Liver (tissue), 9 donors: ENCODE measurements around the gene TMEM120A. TPM values are rescaled to one million over a fixed set of nuclear protein-coding genes. Genes with fewer than 3 reads are reported as not detected.

ENCODE experiments used
- DNase-seq: peaks from one replicate; pipeline ENCODE4 v3.0.0-alpha.2; 2017; ENCODE audit warnings: low spot score
- H3K27ac ChIP-seq, 2 donors: one replicate each; pipeline ENCODE4 v1.7.0; 2013; ENCODE audit warnings: inconsistent platforms in 2 of 2, low read length in 2 of 2, control low read depth in 1 of 2, low read depth in 1 of 2, mild to moderate bottlenecking in 1 of 2
- H3K27me3 ChIP-seq, 4 donors: one replicate each; pipeline versions ENCODE4 v1.6.1 to v1.7.0; 2013; ENCODE audit warnings: low read length in 3 of 4, inconsistent platforms in 1 of 4, mild to moderate bottlenecking in 1 of 4, moderate library complexity in 1 of 4; ENCODE audit not compliant: control insufficient read depth in 4 of 4, insufficient read depth in 4 of 4
- H3K36me3 ChIP-seq, 4 donors: one replicate each; pipeline versions ENCODE4 v1.6.1 to v1.7.0; 2013; ENCODE audit warnings: low read length in 3 of 4, mild to moderate bottlenecking in 3 of 4, low read depth in 1 of 4, moderate library complexity in 1 of 4; ENCODE audit not compliant: control insufficient read depth in 4 of 4, insufficient read depth in 3 of 4
- H3K4me1 ChIP-seq, 4 donors: one replicate each; pipeline versions ENCODE4 v1.6.1 to v1.7.0; 2013; ENCODE audit warnings: low read length in 3 of 4, mild to moderate bottlenecking in 3 of 4, moderate library complexity in 1 of 4; ENCODE audit not compliant: control insufficient read depth in 4 of 4, insufficient read depth in 4 of 4
- H3K4me3 ChIP-seq, 3 donors: one replicate each; pipeline versions ENCODE4 v1.6.1 to v1.7.0; 2013; ENCODE audit warnings: low read length in 3 of 3, control low read depth in 1 of 3, low read depth in 1 of 3, mild to moderate bottlenecking in 1 of 3
- H3K9ac ChIP-seq, 2 donors: one replicate each; pipeline ENCODE4 v1.7.0; 2013; ENCODE audit warnings: low read length in 2 of 2, mild to moderate bottlenecking in 2 of 2, moderate library complexity in 2 of 2, control low read depth in 1 of 2, low read depth in 1 of 2
- H3K9me3 ChIP-seq, 4 donors: one replicate each; pipeline versions ENCODE4 v1.6.1 to v1.7.0; 2013; ENCODE audit warnings: low read length in 3 of 4; ENCODE audit not compliant: control insufficient read depth in 4 of 4
- EGR1 ChIP-seq, 2 donors: IDR thresholded peaks; 2 replicates each; pipeline ENCODE4 v1.6.1; 2016 to 2018; ENCODE audit warnings: antibody characterized with exemption in 2 of 2, low read depth in 2 of 2
- FOXA1 ChIP-seq: IDR thresholded peaks from 2 replicates; pipeline ENCODE4 v1.6.1; 2016; ENCODE audit warnings: antibody characterized with exemption
- FOXA2 ChIP-seq: IDR thresholded peaks from 2 replicates; pipeline ENCODE4 v1.6.1; 2016; ENCODE audit warnings: antibody characterized with exemption
- GABPA ChIP-seq, 2 donors: IDR thresholded peaks in 1 of 2; conservative IDR thresholded peaks in 1 of 2; 2 replicates each; pipeline ENCODE4 v1.6.1; 2016; ENCODE audit warnings: antibody characterized with exemption in 2 of 2, mild to moderate bottlenecking in 1 of 2, moderate library complexity in 1 of 2
- HNF4A ChIP-seq, 2 donors: conservative IDR thresholded peaks; 2 replicates each; pipeline ENCODE4 v1.6.1; 2016; ENCODE audit warnings: antibody characterized with exemption in 2 of 2, mild to moderate bottlenecking in 2 of 2
- HNF4G ChIP-seq: IDR thresholded peaks from 2 replicates; pipeline ENCODE4 v1.6.1; 2016; ENCODE audit warnings: antibody characterized with exemption
- JUND ChIP-seq, 2 donors: IDR thresholded peaks; 2 replicates each; pipeline ENCODE4 v1.6.1; 2016; ENCODE audit warnings: antibody characterized with exemption in 2 of 2
- NR2F2 ChIP-seq: IDR thresholded peaks from 2 replicates; pipeline ENCODE4 v1.6.1; 2016; ENCODE audit warnings: antibody characterized with exemption
- RAD21 ChIP-seq, 2 donors: IDR thresholded peaks; 2 replicates each; pipeline ENCODE4 v1.6.1; 2016; ENCODE audit warnings: antibody characterized with exemption in 2 of 2, mild to moderate bottlenecking in 2 of 2
- RXRA ChIP-seq, 2 donors: IDR thresholded peaks; 2 replicates each; pipeline ENCODE4 v1.6.1; 2017 to 2018; ENCODE audit warnings: antibody characterized with exemption in 2 of 2, mild to moderate bottlenecking in 1 of 2
- SP1 ChIP-seq: IDR thresholded peaks from 2 replicates; pipeline ENCODE4 v1.6.1; 2018; ENCODE audit warnings: antibody characterized with exemption, mild to moderate bottlenecking
- TAF1 ChIP-seq: conservative IDR thresholded peaks from 2 replicates; pipeline ENCODE4 v1.6.1; 2016; ENCODE audit warnings: antibody characterized with exemption, mild to moderate bottlenecking
- YY1 ChIP-seq: IDR thresholded peaks from 2 replicates; pipeline ENCODE4 v1.6.1; 2016; ENCODE audit warnings: antibody characterized with exemption, mild to moderate bottlenecking
- WGBS: extraction: QIAGEN DNeasy Blood & Tissue Kit; methylation state at CpG from one replicate; pipeline ENCODE4 v1.1.7; 2013; 5-methylcytosine and 5-hydroxymethylcytosine counted together
- polyA plus RNA-seq, 2 donors: library from polyadenylated mRNA; stranded (reverse) in 1 of 2; unstranded in 1 of 2; fragments of 200-250 nt in 1 of 2; fragments of >200 nt in 1 of 2; fragmentation: Nextera tagmentation in 1 of 2; extraction: Ambion mirVana in 1 of 2; gene quantifications; one replicate each; pipeline versions ENCODE4 v1.2.1 to v1.2.3, GENCODE V29; 2013 to 2015
- total RNA-seq, 2 donors: library from RNA; depleted of rRNA; stranded (reverse); fragments of >200 nt; gene quantifications; one replicate each; pipeline ENCODE4 v1.2.3, GENCODE V29; 2014
- TF ChIP-seq, protein P1 (sequence below): fragments of 150-350 bp; IDR thresholded peaks from 2 replicates; pipeline ENCODE4 v1.5.1; 2017; ENCODE audit warnings: improper control_type of control experiment, low read depth, low read length; ENCODE audit not compliant: missing input control
- TF ChIP-seq, protein P2 (sequence below): IDR thresholded peaks from 2 replicates; pipeline ENCODE4 v1.6.1; 2016; ENCODE audit warnings: antibody characterized with exemption, mild to moderate bottlenecking
- TF ChIP-seq, protein P3 (sequence below): IDR thresholded peaks from 2 replicates; pipeline ENCODE4 v1.6.1; 2016; ENCODE audit warnings: antibody characterized with exemption
- TF ChIP-seq, protein P4 (sequence below): IDR thresholded peaks from 2 replicates; pipeline ENCODE4 v1.6.1; 2016; ENCODE audit warnings: antibody characterized with exemption
- TF ChIP-seq, protein P5 (sequence below): IDR thresholded peaks from 2 replicates; pipeline ENCODE4 v1.6.1; 2016; ENCODE audit warnings: antibody characterized with exemption
- donor health status: healthy.
- donor health status: healthy.
- donor health status: healthy.
- donor health status: healthy.
- donor health status: healthy.

TMEM120A gene
- total and polyA plus RNA-seq, 4 donors, result 18.7 to 73.9 (median 32.1) TPM

DNA sequence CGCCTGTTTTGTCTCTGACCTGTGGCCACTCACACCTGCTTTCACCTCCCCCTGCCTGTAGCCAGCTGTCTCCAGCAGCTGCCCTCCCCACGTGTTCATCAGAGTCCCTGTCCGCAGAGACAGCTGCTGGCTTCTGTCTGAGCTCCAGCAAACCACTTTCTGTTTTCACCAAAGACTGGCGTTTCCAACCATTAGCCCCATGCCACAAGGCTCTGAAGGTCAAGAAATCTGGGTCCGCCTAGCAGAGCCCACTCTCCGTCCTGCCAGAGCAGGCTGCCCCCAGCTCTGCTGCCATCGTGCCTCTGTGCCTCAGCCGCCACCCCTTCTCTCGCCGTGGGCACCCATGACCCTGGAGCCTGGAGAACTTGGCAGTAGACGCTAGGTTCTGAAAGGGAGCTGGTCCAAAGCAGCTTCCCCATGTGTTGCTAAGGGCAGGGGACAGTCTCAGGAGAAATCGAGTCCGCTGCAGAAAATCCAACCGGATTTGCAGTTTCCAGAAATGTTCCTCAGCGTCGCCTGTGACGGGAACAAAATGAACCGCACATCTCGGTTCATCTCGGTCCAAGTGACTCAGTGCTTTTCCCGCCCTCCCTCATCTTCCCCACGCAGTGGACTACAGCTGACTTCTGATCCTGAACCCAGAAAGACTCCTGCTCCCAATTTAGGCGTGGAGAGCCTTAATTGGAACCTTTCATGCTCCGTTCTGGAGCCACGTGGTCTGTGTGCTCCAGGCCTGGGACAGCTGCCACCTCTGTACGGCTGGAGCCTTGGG, 28.0 kb downstream of the TMEM120A start:
- no peaks in the 10 kb centered on the region for H3K9me3 ChIP-seq
- H3K9ac ChIP-seq, result no peak overlapping the region
- H3K36me3 ChIP-seq, result peaks cover 14 to 53% (median 28%) of the 10 kb centered on the region in 4 donors
- no peak overlapping the region for H3K4me3 ChIP-seq
- no peak for TF ChIP-seq GABPA (IDR thresholded peaks at IDR 0.05 in 1 of 2, conservative IDR thresholded peaks at IDR 0.05 in 1 of 2)
- TF ChIP-seq, protein P1, sequence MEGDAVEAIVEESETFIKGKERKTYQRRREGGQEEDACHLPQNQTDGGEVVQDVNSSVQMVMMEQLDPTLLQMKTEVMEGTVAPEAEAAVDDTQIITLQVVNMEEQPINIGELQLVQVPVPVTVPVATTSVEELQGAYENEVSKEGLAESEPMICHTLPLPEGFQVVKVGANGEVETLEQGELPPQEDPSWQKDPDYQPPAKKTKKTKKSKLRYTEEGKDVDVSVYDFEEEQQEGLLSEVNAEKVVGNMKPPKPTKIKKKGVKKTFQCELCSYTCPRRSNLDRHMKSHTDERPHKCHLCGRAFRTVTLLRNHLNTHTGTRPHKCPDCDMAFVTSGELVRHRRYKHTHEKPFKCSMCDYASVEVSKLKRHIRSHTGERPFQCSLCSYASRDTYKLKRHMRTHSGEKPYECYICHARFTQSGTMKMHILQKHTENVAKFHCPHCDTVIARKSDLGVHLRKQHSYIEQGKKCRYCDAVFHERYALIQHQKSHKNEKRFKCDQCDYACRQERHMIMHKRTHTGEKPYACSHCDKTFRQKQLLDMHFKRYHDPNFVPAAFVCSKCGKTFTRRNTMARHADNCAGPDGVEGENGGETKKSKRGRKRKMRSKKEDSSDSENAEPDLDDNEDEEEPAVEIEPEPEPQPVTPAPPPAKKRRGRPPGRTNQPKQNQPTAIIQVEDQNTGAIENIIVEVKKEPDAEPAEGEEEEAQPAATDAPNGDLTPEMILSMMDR, result no peak
- TF ChIP-seq, protein P2, sequence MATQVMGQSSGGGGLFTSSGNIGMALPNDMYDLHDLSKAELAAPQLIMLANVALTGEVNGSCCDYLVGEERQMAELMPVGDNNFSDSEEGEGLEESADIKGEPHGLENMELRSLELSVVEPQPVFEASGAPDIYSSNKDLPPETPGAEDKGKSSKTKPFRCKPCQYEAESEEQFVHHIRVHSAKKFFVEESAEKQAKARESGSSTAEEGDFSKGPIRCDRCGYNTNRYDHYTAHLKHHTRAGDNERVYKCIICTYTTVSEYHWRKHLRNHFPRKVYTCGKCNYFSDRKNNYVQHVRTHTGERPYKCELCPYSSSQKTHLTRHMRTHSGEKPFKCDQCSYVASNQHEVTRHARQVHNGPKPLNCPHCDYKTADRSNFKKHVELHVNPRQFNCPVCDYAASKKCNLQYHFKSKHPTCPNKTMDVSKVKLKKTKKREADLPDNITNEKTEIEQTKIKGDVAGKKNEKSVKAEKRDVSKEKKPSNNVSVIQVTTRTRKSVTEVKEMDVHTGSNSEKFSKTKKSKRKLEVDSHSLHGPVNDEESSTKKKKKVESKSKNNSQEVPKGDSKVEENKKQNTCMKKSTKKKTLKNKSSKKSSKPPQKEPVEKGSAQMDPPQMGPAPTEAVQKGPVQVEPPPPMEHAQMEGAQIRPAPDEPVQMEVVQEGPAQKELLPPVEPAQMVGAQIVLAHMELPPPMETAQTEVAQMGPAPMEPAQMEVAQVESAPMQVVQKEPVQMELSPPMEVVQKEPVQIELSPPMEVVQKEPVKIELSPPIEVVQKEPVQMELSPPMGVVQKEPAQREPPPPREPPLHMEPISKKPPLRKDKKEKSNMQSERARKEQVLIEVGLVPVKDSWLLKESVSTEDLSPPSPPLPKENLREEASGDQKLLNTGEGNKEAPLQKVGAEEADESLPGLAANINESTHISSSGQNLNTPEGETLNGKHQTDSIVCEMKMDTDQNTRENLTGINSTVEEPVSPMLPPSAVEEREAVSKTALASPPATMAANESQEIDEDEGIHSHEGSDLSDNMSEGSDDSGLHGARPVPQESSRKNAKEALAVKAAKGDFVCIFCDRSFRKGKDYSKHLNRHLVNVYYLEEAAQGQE, result peak; percentile 29
- no peak for TF ChIP-seq RAD21 (IDR thresholded peaks at IDR 0.05)
- peak; percentile 11 for TF ChIP-seq FOXA1
- TF ChIP-seq, protein P3, sequence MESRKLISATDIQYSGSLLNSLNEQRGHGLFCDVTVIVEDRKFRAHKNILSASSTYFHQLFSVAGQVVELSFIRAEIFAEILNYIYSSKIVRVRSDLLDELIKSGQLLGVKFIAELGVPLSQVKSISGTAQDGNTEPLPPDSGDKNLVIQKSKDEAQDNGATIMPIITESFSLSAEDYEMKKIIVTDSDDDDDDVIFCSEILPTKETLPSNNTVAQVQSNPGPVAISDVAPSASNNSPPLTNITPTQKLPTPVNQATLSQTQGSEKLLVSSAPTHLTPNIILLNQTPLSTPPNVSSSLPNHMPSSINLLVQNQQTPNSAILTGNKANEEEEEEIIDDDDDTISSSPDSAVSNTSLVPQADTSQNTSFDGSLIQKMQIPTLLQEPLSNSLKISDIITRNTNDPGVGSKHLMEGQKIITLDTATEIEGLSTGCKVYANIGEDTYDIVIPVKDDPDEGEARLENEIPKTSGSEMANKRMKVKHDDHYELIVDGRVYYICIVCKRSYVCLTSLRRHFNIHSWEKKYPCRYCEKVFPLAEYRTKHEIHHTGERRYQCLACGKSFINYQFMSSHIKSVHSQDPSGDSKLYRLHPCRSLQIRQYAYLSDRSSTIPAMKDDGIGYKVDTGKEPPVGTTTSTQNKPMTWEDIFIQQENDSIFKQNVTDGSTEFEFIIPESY, result no peak
- TF ChIP-seq, protein P4, sequence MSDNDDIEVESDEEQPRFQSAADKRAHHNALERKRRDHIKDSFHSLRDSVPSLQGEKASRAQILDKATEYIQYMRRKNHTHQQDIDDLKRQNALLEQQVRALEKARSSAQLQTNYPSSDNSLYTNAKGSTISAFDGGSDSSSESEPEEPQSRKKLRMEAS, result no peak
- TF ChIP-seq, protein P5, sequence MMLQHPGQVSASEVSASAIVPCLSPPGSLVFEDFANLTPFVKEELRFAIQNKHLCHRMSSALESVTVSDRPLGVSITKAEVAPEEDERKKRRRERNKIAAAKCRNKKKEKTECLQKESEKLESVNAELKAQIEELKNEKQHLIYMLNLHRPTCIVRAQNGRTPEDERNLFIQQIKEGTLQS, result no peak
- TF ChIP-seq NR2F2, result peak; percentile 85
- peak in 1 of 2 donors; percentile 18 for TF ChIP-seq HNF4A (conservative IDR thresholded peaks at IDR 0.05)
- no peak for TF ChIP-seq FOXA2
- TF ChIP-seq JUND (IDR thresholded peaks at IDR 0.05), result peak; percentile 53 to 66
- TF ChIP-seq HNF4G, result no peak
- TF ChIP-seq YY1, result no peak
- TF ChIP-seq TAF1, result no peak
- peak; percentile 76 to 77 for TF ChIP-seq RXRA (IDR thresholded peaks at IDR 0.05)
- no peak for TF ChIP-seq EGR1 (IDR thresholded peaks at IDR 0.05; ENCODE audit: low read depth in 2 of 2)
- TF ChIP-seq SP1, result peak; percentile 65
- no peaks in the 10 kb centered on the region for H3K27me3 ChIP-seq
- H3K4me1 ChIP-seq, result peaks cover 18 to 83% (median 65%) of the 10 kb centered on the region in 4 donors
- 61% methylated on average over 26 of the region's 26 CpGs for WGBS
- DNase-seq, result no peak
- peak overlapping the region; percentile 53 to 83 for H3K27ac ChIP-seq
